B cell (primary cell): Measurements from ENCODE around the gene IDS. TPM values are rescaled to one million over a fixed set of nuclear protein-coding genes. Genes with fewer than 3 reads are reported as not detected.
"Not testable (repeated sequence)": the region's sequence is repeated elsewhere in the genome, so short reads cannot be mapped to it uniquely, and the experiment has no call there.

ENCODE experiments used
- ATAC-seq: fragments of 200-7000 bp; cut with Tn5 transposase; one replicate; pipeline ENCODE4 v1.10.0; 2021; ENCODE audit warnings: low read depth, mild to moderate bottlenecking, moderate number of reproducible peaks, moderate library complexity
- CTCF ChIA-PET: fragments of 350-600 bp; sonication (Branson Sonifier 250); formaldehyde crosslinking; loops from one replicate; lab custom pipeline; 2021; ENCODE audit warnings: antibody characterized with exemption, inconsistent platforms; lab: Charles Lee
- POLR2A ChIA-PET: fragments of 350-600 bp; sonication (Branson Sonifier 250); formaldehyde crosslinking; loops from one replicate; lab custom pipeline; 2021; ENCODE audit warnings: antibody characterized with exemption; lab: Charles Lee
- DNase-seq: peaks from one replicate; pipeline ENCODE4 v3.0.0; 2013
- H2AFZ ChIP-seq: 2 replicates; pipeline ENCODE4 v1.6.1; 2012; ENCODE audit warnings: mild to moderate bottlenecking, low read depth, low read length; ENCODE audit not compliant: insufficient read depth, poor library complexity, severe bottlenecking
- H3K27ac ChIP-seq, 2 donors: 1 replicate in 1 of 2; 2 replicates in 1 of 2; pipeline ENCODE4 v1.5.1; 2012 to 2013; ENCODE audit warnings: low read length in 2 of 2, mild to moderate bottlenecking in 2 of 2, moderate library complexity in 1 of 2
- H3K27me3 ChIP-seq, 4 experiments: fragments of 200-600 bp in 1 of 4; sonication (generic) in 1 of 4; replicated peaks in 1 of 4; 1 replicate in 2 of 4; 2 replicates in 2 of 4; pipeline versions ENCODE4 v1.6.1 to v1.7.0; 2013 to 2016; ENCODE audit warnings: low read length in 3 of 4, mild to moderate bottlenecking in 2 of 4, mixed read lengths in 1 of 4, moderate library complexity in 1 of 4; ENCODE audit not compliant: insufficient read depth in 4 of 4, control insufficient read depth in 3 of 4; ENCODE audit errors: control extremely low read depth in 1 of 4
- H3K36me3 ChIP-seq, 2 experiments: replicated peaks in 1 of 2; 1 replicate in 1 of 2; 2 replicates in 1 of 2; pipeline versions ENCODE4 v1.6.1 to v1.7.1; 2013; ENCODE audit warnings: low read length in 1 of 2; ENCODE audit not compliant: insufficient read depth in 2 of 2, control insufficient read depth in 1 of 2; ENCODE audit errors: control extremely low read depth in 1 of 2, extremely low read depth in 1 of 2
- H3K4me1 ChIP-seq, 2 donors: fragments of 200-600 bp in 1 of 2; sonication (generic) in 1 of 2; 1 replicate in 1 of 2; 2 replicates in 1 of 2; pipeline versions ENCODE4 v1.5.1 to v1.6.1; 2013 to 2017; ENCODE audit warnings: low read length in 2 of 2; ENCODE audit not compliant: control insufficient read depth in 2 of 2, insufficient read depth in 2 of 2
- H3K4me2 ChIP-seq: replicated peaks from 2 replicates; pipeline ENCODE3; 2012; ENCODE audit warnings: mild to moderate bottlenecking, low read depth, low read length; ENCODE audit not compliant: poor library complexity, severe bottlenecking
- H3K4me3 ChIP-seq, 5 experiments: fragments of 200-600 bp in 1 of 5; sonication (generic) in 1 of 5; 1 replicate in 3 of 5; 2 replicates in 2 of 5; pipeline versions ENCODE4 v1.5.1 to v1.7.0; 2011 to 2016; ENCODE audit warnings: low read length in 4 of 5, mild to moderate bottlenecking in 4 of 5, low read depth in 2 of 5, control low read depth in 1 of 5, moderate library complexity in 1 of 5; ENCODE audit not compliant: insufficient read depth in 1 of 5; ENCODE audit errors: control extremely low read depth in 1 of 5, extremely low read depth in 1 of 5
- H3K79me2 ChIP-seq: fragments of 200-600 bp; sonication (generic); one replicate; pipeline ENCODE4 v1.6.0; 2016; ENCODE audit warnings: low read length; ENCODE audit not compliant: control insufficient read depth, insufficient read depth
- H3K9ac ChIP-seq: fragments of 200-600 bp; sonication (generic); 2 replicates; pipeline ENCODE4 v1.6.1; 2017; ENCODE audit warnings: mild to moderate bottlenecking, low read length, moderate library complexity
- H3K9me3 ChIP-seq, 3 donors: one replicate each; pipeline versions ENCODE4 v1.6.1 to v1.7.1; 2013; ENCODE audit warnings: low read length in 2 of 3; ENCODE audit not compliant: control insufficient read depth in 2 of 3, insufficient read depth in 1 of 3; ENCODE audit errors: control extremely low read depth in 1 of 3
- H4K20me1 ChIP-seq: 2 replicates; pipeline ENCODE4 v1.6.0; 2012; ENCODE audit warnings: mild to moderate bottlenecking, low read length; ENCODE audit not compliant: insufficient read depth, control insufficient read depth, poor library complexity, severe bottlenecking
- H3K27ac Mint-ChIP-seq: one replicate; pipeline ENCODE4 v1.8.0; 2021; ENCODE audit warnings: mixed read lengths
- H3K27me3 Mint-ChIP-seq: one replicate; pipeline ENCODE4 v1.8.0; 2021; ENCODE audit warnings: mixed read lengths
- H3K4me1 Mint-ChIP-seq: one replicate; pipeline ENCODE4 v1.8.0; 2021; ENCODE audit warnings: mixed read lengths
- H3K4me3 Mint-ChIP-seq: one replicate; pipeline ENCODE4 v1.8.0; 2021; ENCODE audit warnings: mixed read lengths
- H3K9me3 Mint-ChIP-seq: one replicate; pipeline ENCODE4 v1.8.0; 2022; ENCODE audit warnings: mixed read lengths; ENCODE audit not compliant: insufficient read depth
- WGBS: methylation state at CpG from one replicate; pipeline ENCODE4 v1.1.5; 2013; ENCODE audit warnings: missing lambda C conversion rate; ENCODE audit not compliant: insufficient coverage; 5-methylcytosine and 5-hydroxymethylcytosine counted together
- intact Hi-C: fragments of 100-400 bp; cut with micrococcal nuclease; formaldehyde crosslinking; loops from one replicate; pipeline ENCODE4 v1.10.0; 2022
- polyA plus RNA-seq: library from polyadenylated mRNA; depleted of rRNA; stranded (reverse); fragments of >200 nt; gene quantifications from 2 replicates; pipeline ENCODE4 v1.2.3, GENCODE V29; 2012
- total RNA-seq, 2 donors: library from RNA; stranded (reverse); fragments of 120-200 nt in 1 of 2; gene quantifications; 1 replicate in 1 of 2; 2 replicates in 1 of 2; pipeline versions ENCODE4 v1.2.3 to v1.2.4, GENCODE V29; 2013 to 2022

The IDS gene
- total and polyA plus RNA-seq, 2 donors (not counting 1 experiment from before 2014, with no cell fraction given): 85.3 to 169 TPM

GRCh38 chrX:149533999-149534398, 28.9 kb upstream of the IDS start:
- H3K4me3 Mint-ChIP-seq, H2AFZ ChIP-seq, POLR2A ChIA-PET, H3K27me3 ChIP-seq, H3K9ac ChIP-seq, H3K27ac Mint-ChIP-seq, H3K4me3 ChIP-seq, intact Hi-C loops, H3K27ac ChIP-seq, H3K9me3 ChIP-seq, CTCF ChIA-PET, ATAC-seq, H3K27me3 Mint-ChIP-seq, H3K9me3 Mint-ChIP-seq, H3K4me2 ChIP-seq, H3K4me1 ChIP-seq, H4K20me1 ChIP-seq, H3K36me3 ChIP-seq, DNase-seq, H3K79me2 ChIP-seq: not testable (repeated sequence)
- WGBS: no CpG with 5 or more reads among the region's 11 CpGs
- peaks cover 17% of the 10 kb centered on the region for H3K4me1 Mint-ChIP-seq

- H3K27ac Mint-ChIP-seq, H3K79me2 ChIP-seq, H3K4me3 Mint-ChIP-seq, DNase-seq, H4K20me1 ChIP-seq, H2AFZ ChIP-seq, POLR2A ChIA-PET, H3K27me3 Mint-ChIP-seq, ATAC-seq, H3K4me3 ChIP-seq, H3K4me2 ChIP-seq, H3K27ac ChIP-seq, intact Hi-C loops, H3K9me3 ChIP-seq, CTCF ChIA-PET, H3K27me3 ChIP-seq, H3K36me3 ChIP-seq, H3K9me3 Mint-ChIP-seq, H3K4me1 ChIP-seq, H3K9ac ChIP-seq: not testable (repeated sequence)
- H3K4me1 Mint-ChIP-seq: peaks cover 13% of the 10 kb centered on the region
- no CpG with 5 or more reads among the region's 3 CpGs for WGBS
Observed at GRCh38 chrX:149532868-149533267, 27.8 kb upstream of the IDS start.
